ENCODE measurements around the gene AQP1. TPM values are rescaled to one million over a fixed set of nuclear protein-coding genes. Genes with fewer than 3 reads are reported as not detected.
A peak's percentile ranks its signal among the peaks of the same experiment; 100 is the strongest.

AQP1 gene
- 10 to 100 TPM; 43.0 to 89.6 (median 48.1) TPM for total RNA-seq
- long read RNA-seq, donor 1, transcript AQP1-201 (4 exons, 2,913 nt), result major isoform, 69 of 92 reads
- long read RNA-seq, donor 1, partial matches to known transcripts, result 0 of 92 reads
- long read RNA-seq, donor 1, other reads (novel, unspliced or antisense), result 23 of 92 reads
- long read RNA-seq, donor 2, partial matches to known transcripts, result 0 of 2 reads
- long read RNA-seq, donor 2, other reads (novel, unspliced or antisense), result 0 of 2 reads

DNA sequence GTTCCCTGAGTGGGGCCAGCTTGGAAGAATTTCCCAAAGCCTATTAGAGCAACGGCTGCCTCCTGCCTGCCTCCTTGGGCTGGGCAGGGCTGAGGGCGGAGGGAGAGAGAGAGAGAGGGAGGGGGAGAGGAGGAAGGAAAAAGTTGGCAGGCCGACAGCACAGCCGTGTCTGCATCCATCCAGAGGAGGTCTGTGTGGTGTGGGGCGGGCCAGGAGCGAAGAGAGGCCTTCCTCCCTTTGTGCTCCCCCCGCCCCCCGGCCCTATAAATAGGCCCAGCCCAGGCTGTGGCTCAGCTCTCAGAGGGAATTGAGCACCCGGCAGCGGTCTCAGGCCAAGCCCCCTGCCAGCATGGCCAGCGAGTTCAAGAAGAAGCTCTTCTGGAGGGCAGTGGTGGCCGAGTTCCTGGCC is at the start of gene AQP1:
AQP1 (plus strand) TSS at position 293 of the 409 bp plus-strand sequence; CDS start at position 350, 57 bp downstream.
- DNase-seq, result peak; percentile 82 to 90 (median 85)
- TF ChIP-seq, protein P1, sequence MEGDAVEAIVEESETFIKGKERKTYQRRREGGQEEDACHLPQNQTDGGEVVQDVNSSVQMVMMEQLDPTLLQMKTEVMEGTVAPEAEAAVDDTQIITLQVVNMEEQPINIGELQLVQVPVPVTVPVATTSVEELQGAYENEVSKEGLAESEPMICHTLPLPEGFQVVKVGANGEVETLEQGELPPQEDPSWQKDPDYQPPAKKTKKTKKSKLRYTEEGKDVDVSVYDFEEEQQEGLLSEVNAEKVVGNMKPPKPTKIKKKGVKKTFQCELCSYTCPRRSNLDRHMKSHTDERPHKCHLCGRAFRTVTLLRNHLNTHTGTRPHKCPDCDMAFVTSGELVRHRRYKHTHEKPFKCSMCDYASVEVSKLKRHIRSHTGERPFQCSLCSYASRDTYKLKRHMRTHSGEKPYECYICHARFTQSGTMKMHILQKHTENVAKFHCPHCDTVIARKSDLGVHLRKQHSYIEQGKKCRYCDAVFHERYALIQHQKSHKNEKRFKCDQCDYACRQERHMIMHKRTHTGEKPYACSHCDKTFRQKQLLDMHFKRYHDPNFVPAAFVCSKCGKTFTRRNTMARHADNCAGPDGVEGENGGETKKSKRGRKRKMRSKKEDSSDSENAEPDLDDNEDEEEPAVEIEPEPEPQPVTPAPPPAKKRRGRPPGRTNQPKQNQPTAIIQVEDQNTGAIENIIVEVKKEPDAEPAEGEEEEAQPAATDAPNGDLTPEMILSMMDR (IDR thresholded peaks at IDR 0.05), result no peak
- Histone ChIP-seq H3K4me3 (peak within 1 kb of the TSS; percentile 9), H3K36me3 (ENCODE audit: low read depth) (no peaks in the 10 kb centered on the region), H3K9me3 (no peaks in the 10 kb centered on the region), H3K4me1 (ENCODE audit: low read depth) (peaks cover 12% of the 10 kb centered on the region)
- intact Hi-C loops (cut with DNase I, micrococcal nuclease), result no loop called here
- peak; percentile 79 for ATAC-seq

DNA sequence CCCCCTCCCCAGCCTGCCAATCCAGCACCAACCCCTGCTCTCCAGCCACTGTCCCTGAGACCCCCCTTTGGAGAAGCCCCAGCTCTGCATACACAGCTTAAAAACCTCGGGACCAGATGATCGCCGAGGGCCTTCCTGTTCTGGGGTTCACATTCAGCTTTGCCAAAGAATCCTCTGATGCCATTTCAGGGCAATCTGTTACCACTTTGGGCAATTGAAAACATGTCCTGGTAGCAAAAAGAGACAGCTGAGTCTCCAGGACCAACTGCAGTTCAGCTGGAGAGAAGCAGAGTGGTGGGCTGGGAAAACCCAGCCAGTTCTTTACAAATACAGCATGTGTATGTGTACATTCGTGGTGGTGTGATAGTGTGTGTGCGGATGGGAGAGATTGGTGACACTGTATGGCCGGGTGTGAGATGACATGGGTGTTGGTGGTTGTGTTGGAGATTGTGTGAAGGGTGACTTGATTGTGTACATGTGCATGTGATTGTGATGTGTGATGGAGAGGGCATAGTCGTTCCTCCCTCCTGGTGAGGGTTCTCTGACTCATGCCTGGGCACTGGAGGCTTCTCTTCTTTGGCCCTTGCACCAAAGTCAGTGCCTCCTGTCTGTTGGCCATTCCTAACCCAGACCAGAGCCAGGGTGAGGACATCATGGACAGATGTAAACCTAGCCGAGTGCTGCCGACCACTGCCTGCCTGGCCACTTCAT is 48.5 kb upstream of the AQP1 start:
- no peak overlapping the region for H3K4me3 ChIP-seq
- no peak for DNase-seq
- intact Hi-C loops (cut with DNase I, micrococcal nuclease), result no loop called here
- H3K36me3 ChIP-seq (ENCODE audit: low read depth), result no peaks in the 10 kb centered on the region
- TF ChIP-seq, protein P1 (IDR thresholded peaks at IDR 0.05), result no peak
- no peak for ATAC-seq
- H3K4me1 ChIP-seq (ENCODE audit: low read depth), result peaks cover 3% of the 10 kb centered on the region
- H3K9me3 ChIP-seq, result no peaks in the 10 kb centered on the region

DNA sequence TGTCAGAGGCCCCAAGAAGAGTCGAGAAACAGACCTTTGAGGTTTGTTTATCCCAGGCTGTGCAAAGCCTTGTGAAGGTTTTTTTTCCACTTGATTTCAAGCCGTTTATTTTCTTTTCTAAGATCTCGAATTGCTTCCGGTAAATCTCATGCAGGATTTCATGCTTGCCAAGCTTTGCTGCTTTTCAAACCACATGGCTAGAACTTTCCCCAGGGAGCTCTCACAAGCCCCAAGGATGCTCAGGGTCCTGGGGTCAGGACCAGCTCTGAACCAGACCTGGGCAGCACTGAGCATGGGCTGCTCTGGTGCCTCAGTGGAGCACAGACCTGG is 48.0 kb upstream of the AQP1 start:
- ATAC-seq, result no peak
- peaks cover 3% of the 10 kb centered on the region for H3K4me1 ChIP-seq (ENCODE audit: low read depth)

DNA sequence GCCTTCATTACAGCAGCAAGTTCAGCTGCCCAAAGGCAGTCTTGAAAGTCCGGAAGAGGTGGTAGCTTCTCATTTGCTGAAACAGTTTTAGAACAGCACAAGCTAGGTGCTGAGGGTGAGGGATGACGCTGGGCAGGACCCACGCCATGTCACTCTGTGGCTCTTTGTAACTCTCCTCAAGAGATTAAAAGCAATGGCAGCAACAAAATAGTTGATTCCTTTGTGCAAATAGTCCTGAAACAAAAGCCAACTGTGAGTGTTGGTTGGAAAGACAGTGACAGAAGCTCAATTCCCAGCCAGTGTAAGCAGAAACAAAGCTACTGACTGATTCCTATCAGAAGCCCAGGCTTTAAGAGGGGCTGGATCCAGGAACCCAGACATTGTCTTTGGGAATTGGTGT is 47.6 kb upstream of the AQP1 start:
- intact Hi-C loops (cut with DNase I, micrococcal nuclease), result no loop called here
- H3K4me3 ChIP-seq, result no peak overlapping the region
- H3K36me3 ChIP-seq (ENCODE audit: low read depth), result no peaks in the 10 kb centered on the region
- peaks cover 3% of the 10 kb centered on the region for H3K4me1 ChIP-seq (ENCODE audit: low read depth)
- ATAC-seq (no peak), DNase-seq (no peak)
- H3K9me3 ChIP-seq, result no peaks in the 10 kb centered on the region
- TF ChIP-seq, protein P1 (IDR thresholded peaks at IDR 0.05), result no peak

More for the DNA sequence above, 48.0 kb upstream of the AQP1 start:
- TF ChIP-seq, protein P1 (IDR thresholded peaks at IDR 0.05), result no peak
- no peak for DNase-seq
- Histone ChIP-seq H3K9me3 (no peaks in the 10 kb centered on the region), H3K4me3 (no peak overlapping the region), H3K36me3 (ENCODE audit: low read depth) (no peaks in the 10 kb centered on the region)
- intact Hi-C loops (cut with DNase I, micrococcal nuclease), result no loop called here

DNA sequence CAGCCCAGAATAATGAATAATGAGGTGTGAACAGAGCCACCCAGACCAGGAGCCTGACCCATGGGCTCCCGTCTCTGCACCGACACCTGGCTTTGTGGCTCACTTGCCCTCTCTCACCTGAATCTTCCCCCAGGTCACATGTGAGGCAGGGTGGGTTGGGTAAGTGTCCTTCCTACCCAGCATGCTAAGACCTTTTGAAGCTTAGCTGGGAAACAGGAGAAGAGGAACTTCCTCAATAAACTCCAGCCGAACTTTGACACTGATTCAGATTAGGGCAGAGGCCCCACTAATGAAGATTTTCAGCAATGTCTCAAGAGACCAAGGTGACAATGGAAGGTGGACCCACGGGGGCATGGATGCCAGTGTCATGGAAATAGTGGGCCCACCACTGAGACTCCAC is 46.6 kb upstream of the AQP1 start:
- ATAC-seq (peak; percentile 52), DNase-seq (peak in 1 of 3 donors; percentile 10)
- TF ChIP-seq, protein P1 (IDR thresholded peaks at IDR 0.05), result no peak
- H3K4me1 ChIP-seq (ENCODE audit: low read depth), result no peaks in the 10 kb centered on the region
- no peaks in the 10 kb centered on the region for H3K9me3 ChIP-seq
- no peaks in the 10 kb centered on the region for H3K36me3 ChIP-seq (ENCODE audit: low read depth)
- intact Hi-C loops (cut with DNase I, micrococcal nuclease), result no loop called here
- H3K4me3 ChIP-seq, result no peak overlapping the region
